Kidney tubule cell (primary cell): ENCODE measurements around the gene LMF1.

ENCODE experiments used
- DNase-seq: peaks from one replicate; pipeline ENCODE4 v3.0.0-alpha.2; 2018; ENCODE audit warnings: low spot score

The LMF1 gene

DNA sequence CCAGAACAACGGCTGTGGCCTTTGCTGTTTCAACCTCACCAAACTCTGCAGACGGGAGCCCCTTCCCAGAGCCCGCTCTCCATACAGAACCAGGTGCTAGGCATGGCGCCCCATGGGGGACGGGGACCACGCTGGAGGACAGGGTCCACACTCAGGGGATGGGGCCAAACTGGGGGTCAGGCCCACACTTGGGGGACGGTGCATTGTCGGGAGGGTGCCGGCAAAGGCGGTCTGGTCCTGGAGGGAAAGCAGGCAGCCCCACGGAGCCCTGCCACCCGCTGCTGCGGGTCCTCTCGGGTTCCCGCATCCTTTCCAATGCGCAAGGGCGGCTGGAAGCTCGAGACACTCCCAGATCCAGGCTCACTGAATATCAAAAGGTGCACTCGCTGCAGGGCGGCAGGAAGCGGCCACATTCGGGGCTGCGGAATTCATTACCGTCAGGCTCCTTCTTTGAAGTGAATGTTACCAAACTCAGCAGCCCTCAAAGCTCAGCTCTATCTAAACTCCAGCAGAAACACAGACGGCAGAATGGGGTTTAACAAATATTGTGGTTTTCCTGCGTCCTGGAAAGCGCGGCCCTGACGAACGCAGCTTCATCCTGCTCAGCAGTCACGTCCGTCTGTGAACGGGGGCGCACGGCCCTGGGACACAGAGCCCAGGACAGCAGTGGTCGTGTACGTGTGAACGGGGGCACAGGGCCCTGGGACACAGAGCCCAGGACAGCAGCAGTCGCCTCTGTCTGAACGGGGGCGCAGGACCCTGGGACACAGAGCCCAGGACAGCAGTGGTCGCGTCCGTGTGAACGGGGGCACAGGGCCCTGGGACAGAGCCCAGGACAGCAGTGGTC, 41.3 kb downstream of the LMF1 start:
- no peak for DNase-seq

DNA sequence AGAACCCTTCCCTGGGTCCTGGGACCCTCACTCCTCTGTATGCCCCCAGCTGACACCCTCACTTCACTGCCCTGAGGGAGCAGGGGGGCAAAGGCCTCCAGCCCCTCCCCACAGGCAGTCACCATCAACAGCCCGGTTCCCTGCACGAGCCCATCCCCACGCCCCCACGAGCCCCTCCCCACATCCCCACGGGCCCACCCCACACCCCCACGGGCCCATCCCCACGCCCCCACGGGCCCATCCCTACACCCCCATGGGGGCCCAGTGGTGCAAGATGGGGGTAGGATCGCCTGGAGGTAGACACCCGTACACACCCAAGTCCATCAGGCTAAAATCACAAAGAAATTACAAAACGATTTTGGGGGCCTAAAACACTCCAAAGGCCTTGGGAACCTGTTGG, 42.3 kb downstream of the LMF1 start:
- no peak for DNase-seq

DNA sequence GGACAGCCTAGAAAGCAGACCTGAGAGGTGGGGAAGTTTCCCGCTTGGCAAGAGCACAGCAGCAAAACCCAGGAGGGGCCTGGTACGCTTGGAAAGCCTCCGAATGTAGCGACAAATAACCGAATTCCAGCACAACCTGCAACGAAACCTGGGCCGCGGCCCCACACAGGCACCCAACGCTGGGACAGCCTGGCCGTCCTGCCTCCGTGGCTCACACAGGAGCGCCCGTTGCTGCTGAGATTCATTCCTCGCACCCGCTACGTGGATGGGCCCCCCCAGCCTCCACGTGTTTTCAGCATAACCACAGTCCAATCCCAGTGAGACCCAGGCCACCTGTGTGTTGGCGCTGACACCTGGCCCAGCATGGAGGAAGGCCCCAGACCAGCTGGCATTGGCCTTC, 42.9 kb downstream of the LMF1 start:
- DNase-seq = no peak

DNA sequence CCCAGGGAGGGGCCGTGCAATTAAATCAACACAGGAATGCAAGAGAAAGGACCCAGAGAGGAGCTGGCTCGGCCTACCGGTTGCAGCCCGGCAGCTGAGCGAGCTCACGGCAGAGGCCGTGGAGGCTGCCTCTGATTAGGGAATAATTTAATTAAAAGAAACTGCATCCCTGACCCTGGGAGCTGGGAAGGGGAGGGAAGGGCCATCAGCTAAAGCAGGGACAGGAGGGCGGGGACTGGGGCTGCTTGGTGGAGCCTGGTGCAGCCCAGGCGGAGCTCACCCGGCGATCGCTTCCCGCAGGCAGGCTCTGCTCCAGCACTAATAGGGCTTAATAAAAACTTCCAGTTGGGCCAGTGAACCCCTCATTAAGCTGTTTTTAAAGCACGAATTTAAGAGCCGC, 43.4 kb downstream of the LMF1 start:
- DNase-seq = no peak

DNA sequence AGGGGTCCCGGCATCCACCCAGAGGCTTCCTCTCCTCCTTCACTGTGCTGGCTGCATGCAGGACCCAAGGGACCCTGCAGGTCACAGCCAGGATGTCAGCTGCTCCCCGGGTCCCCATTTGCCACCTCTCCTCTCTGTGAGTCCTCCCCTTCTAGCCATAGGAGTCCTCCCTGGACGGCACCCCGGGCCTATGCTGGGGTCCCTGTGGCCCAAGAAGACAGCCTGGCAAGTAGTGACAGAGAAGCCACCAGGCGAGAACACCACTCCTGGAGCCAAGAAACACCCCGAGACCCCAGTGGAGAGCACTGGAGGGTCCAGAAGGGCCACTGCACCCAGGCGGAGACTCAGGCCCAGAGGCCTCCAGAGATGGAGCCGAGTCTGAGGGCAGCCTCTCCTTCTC, 44.1 kb downstream of the LMF1 start:
- no peak for DNase-seq

DNA sequence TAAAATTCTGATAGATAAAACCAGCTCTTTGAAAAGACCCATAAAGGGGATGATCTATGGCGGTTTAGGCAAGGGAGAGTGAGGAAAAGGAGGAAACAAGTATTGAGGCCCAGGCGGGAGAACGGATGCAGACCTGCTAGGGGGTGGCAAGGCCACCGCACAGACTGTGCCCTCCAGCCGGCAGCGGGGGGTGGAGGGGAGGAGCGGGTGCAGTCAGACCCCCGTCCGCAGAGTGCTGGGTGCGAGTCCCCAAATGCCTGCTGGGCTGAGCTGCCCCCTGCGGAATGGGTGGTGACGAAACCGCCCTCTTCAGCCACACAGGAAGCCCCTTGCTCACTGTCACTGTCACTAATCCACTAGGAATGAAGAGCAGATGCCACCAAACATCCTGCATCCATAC, 46.0 kb downstream of the LMF1 start:
- DNase-seq = no peak

DNA sequence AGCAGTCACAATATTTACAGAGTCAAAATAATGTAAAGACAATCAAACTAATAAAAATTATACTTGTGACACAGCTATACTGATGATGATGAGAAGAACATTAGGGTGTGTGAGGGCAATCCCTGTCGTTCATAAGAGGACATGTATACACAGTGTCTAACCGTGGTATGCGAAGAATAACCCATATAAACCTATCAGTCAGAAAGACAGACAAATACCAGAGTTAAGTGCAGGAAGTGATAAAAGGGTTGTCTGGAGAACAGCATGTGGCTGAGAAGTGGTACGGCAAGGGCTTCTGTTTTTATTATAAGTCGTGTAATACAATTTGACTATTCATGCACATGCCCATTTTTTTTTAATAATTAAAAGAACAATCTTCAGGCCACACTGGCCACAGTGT, 46.7 kb downstream of the LMF1 start:
- no peak for DNase-seq

DNA sequence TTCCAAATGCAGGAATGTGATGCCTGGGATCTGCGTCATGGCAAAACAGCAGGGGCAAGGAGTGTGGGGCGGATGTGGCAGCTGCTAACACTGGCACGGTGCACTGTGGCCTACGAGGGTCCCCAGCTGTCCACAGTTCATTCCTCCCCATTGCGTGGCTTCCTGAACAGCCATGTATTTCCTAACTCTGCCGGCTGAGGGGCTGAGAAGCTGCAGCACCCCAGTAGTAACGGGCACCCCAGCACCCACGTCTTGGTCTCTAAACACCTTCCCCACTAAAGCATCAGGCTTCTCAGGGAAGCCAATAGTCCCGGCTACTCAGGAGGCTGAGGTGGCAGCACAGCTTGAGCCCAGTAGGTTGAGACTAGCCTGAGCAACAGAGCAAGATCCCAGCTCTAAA, 47.6 kb downstream of the LMF1 start:
- DNase-seq = no peak

DNA sequence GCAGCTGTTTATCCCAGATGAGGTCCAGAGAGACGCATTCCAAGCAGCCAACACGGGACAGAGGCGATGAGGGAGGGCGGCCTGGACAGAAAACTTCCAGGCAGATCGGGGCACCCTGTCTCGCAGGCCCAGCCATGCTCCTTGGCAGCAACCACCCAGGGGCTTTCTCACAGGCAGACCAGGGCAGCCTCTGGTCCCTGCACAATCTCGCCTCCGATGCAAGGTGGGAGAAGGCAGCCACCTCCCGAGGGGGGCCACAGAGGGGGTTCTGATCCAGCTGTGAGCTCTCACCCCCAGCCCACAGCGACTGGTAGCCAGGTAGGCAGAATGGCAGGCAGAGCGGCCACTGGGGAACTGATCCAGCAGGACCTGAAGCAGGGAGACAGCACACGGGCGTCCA, 48.7 kb downstream of the LMF1 start:
- no peak for DNase-seq

DNA sequence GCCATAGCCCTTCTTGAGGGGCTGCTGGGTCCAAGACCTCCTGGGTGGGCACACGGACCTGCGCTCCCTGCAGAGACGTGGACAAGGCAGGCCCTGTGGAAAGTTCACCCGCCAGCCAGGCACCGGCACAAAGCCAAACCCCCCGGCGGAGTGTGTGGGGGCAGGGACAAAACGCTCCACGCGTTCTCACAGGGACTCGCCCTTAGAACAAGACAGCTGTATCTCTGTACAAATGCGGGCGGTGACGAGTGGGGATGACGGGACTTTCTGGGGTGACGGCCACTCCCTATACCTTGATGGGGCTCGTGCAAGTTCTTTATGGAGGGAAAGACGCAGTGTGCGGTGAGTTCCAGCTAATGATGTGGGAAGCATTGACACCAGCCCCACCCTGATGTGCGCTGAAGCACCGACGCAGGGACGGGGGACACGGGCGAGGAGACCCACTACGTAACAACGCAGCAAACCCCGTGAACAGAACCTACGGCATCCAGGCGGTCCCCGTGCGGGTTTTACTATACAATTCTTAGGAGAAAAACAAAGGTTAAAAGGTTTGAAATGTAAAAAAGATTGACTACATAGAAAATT, 49.4 kb downstream of the LMF1 start:
- no peak for DNase-seq

DNA sequence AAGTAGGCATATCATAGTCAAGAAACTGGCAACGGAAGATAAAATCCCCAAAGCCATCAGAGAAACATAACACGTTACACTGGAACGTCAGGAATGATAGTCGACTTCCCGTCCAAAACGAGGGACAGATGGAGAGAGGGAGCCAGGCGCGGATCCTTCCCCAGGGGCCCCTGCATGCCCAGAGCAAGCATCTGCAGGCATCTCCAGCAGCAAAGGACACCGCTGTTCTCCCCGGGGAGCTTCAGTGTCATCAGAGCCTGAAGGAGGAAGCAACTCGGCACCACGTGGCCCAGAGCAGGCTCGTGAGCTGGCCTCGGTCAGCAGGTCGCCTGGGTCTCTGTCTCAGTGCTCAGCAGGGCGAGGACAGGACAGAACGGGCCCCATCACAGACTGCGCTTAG, 50.1 kb downstream of the LMF1 start:
- no peak for DNase-seq

DNA sequence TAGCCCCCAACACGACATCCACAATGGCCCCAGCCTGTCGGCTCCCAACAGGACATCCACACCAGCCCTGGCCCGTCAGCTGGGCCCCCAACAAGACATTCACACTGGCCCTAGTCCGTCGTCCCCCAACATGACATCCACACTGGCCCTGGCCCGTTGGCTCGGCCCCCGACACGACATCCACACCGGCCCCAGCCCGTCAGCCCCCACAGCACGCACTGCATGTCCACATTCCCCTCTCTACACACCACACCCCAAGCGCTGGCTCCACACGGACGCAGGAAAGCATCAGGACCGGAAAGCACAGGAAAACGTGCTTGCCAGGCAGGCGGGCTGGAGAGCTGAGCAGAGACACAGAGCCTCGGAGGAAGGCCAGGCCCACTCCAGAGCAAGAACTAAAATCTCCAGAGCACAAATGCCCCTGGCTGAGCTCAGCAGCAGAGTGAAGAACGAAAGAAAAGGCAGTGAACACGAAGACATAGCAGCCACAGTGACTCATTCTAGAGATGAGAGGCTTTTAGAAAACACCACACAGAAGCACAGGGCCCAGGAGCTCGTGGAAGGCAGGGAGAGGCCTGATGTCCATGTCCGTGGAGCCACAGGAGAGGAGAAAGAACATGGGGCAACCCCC, 50.6 kb downstream of the LMF1 start:
- no peak for DNase-seq

DNA sequence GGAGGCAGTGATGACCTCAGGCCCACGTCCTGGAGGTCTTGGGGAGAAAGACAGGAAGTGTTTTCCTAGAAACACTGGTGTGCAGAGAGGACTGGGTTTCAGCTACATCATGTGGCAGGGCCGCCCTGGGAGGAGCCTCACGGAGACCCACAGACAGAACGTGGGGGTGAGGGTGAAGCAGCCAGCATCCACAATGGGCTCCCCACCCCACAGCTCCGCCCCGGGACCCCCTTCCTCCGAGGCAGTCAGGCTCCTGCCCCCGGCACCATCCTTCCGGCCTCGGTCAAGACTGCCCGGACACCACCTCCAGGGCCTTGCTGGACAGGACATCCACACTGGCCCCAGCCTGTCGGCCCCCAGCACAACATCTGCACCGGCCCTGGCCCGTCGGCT, 51.1 kb downstream of the LMF1 start:
- no peak for DNase-seq

DNA sequence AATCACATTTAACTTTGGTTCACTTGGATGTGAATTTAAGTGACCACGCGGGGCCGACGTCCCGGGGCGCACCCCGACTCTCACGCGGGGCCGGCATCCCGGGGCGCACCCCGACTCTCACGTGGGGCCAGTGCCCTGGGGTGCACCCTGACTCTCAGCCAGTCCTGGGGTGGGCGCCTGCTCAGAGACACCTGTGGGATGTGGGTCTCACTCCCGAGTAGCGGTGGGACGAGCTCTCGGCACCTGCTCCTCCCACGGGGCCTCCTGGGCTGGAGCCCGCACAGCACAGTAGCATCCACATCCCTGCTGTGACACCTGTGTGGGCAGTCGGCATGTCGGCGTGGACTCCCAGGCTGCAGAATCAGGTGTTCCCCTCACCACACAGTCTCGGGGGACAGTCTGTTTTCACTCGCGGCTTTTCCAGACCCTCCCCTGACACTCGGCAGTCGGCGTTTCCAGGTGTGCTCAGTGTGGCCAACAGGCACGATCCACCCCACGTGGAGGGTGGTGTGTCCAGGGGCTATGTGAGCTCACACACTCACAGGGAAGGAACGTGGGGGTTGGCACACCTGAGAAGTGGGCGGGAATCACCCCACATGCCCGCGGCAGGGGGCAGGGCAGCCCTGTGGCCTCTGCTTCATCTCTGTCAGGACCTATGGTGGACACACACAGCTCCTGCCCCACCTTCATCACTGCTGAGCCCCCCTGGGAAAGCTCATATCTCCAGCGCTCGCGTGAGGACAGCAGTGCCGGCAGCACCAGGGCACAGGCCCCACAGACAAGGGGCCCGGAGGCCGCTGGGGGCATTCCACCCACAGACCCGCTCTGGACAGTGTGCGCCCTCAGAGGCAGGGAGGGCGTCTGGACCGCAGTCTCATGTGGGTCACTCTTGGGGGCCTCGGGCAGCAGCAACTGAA, 51.8 kb downstream of the LMF1 start:
- DNase-seq = no peak

DNA sequence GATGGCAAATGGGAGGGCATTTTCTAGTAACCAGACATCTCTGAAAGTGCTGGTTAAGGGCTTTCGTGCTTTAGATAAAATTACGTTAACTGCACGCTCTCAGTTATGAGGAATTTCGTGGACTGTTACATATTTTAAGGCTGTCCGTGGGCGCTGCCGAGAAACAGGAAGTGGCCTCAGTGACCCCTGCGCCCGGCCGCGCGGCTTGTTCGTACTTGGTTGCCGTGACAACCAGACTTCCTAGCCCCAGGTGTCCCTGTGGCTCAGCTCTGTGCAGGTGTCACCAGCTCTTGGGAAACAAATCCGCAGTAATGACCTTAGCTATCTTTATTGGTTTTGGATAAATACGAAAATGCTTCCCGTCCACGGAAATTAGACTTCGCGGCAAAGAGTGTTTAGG, 52.7 kb downstream of the LMF1 start:
- DNase-seq = peak; percentile 28

DNA sequence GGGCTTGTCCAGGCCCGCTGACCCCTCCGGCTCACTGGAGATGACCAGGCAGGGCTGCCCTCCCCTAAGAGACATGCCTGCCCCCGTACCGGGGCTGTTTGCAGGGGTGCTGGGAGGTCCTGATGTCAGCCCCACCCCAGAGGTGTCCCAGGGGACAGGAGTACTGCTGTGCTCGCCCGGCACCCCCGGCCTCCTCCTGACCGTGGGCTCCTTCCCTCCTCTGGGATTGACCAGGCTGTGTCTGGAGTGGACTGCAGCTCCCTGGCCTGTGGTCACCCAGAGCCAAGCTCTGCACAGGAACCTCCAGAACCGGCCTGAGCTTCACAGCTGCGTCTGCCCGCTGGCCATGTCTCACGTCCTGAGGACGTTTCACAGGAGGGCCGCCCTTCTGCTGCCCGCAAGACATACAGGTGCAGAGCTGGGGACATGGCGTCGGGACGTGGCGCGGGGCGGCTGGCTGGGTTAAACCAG, 53.2 kb downstream of the LMF1 start:
- no peak for DNase-seq

DNA sequence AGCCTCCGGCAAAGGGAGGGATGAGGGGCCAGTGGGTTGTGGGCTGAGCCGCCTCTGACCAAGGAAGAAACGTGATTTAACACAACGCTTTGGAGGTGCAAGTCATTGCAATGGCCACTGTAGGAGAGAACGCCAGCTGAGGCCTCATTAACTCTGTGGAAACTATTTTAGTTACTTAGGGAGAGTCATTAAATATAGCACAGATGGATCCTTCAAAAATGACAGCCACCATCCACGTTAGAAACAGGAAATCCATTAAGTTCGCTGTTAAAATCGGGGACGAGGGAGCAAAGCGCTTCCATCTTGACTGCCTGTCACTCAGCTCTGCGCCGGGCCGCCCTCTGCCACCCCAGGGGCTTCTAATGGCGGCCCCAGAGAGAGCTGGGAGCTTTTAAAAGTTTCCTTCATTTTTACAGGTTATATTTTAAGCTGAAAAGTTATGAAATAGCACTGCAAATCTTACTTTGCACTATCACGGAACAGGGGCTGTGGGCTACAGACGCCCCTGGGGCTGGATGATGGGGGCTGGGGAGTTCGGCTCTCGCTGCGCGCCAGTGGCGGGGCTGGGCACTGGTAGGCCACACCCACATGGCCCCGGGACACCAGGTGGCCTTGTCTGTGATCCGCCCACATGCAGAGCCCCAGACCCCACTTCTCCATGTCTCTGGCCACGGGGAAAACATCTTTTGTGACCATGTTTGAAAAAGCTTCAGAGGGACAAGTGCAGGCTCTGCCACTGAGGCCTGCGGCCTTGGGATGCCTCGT, 54.6 kb downstream of the LMF1 start:
- no peak for DNase-seq

DNA sequence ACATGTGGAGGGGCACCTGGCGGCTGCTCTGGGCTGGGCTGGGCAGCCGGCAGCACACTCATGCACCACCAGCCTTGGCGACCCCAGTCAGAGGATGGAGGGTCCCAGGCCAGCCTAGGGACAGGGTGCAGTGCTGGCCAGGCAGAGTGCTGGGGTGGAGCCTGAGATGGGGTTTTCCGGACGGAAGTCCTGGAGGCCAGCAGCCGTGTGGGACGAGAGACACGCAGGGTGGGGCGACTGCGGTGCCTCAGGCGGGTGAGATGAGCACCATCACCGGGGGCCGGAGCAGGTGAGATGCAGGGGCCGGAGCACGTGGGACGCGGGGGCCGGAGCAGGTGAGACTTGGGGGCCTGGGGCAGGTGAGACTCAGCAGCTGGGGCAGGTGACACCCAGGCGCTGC, 55.2 kb downstream of the LMF1 start:
- no peak for DNase-seq

DNA sequence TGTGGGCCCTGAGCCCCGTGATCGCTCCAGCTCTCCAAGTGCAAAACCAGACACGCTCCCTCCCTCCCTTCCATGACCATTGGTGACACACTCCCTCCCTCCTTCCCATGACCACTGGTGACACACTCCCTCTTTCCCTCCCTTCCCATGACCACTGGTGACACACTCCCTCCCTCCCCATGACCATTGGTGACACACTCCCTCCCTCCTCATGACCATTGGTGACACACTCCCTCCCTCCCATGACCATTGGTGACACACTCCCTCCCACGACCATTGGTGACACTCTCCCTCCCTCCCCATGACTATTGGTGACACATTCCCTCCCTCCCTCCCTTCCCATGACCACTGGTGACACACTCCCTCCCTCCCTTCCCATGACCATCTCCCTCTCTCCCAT, 56.3 kb downstream of the LMF1 start:
- DNase-seq = peak; percentile 39

DNA sequence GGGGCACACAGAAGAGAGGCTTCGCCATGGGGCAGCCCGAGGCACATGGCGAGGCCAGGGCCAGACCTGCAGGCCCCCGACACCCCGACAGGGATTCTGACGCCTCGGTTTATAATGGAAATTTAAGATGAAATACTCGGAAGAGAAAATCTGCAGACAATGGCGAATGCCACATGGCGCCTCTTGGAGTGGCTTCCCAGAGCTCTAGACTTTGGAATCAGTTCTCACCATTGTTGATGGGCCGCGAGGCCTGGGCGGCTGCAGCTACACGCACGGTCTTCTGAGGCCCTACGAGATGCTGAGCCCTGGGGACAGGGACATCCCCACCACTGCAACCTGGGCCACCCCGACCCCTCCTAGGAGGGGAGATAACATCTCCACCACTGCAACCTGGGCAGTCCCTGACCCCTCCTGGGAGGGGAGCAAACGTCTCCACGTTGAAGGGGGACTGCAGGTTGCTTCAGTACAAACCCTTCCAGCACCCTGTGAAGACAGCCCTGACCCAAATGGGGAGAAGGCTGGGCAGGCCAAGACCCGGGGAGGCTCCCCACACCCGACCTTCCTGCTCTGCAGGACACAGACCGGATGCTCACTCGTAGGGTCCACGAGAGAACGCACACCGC, 56.9 kb downstream of the LMF1 start:
- no peak for DNase-seq
